Gastrocnemius medialis (tissue), 4 donors: Measurements from ENCODE around the gene MEF2D. TPM values are rescaled to one million over a fixed set of nuclear protein-coding genes. Genes with fewer than 3 reads are reported as not detected.

Experiments
- ATAC-seq, 2 donors: fragments of 150-250 bp; one replicate each; pipeline ENCODE4 v1.9.1; 2016
- DNase-seq, 2 donors: peaks; one replicate each; pipeline ENCODE4 v3.0.0-alpha.2; 2019
- H3K27ac ChIP-seq, 4 donors: fragments of 200-600 bp; sonication (generic); 1 replicate in 1 of 4; 2 replicates in 3 of 4; pipeline ENCODE4 v1.5.1; 2016 to 2018; ENCODE audit warnings: mild to moderate bottlenecking in 2 of 4, moderate library complexity in 1 of 4
- H3K27me3 ChIP-seq, 3 donors: fragments of 200-600 bp; sonication (generic) in 2 of 3; 1 replicate in 1 of 3; 2 replicates in 2 of 3; pipeline versions ENCODE4 v1.5.1 to v1.6.0; 2016 to 2019; ENCODE audit warnings: mild to moderate bottlenecking in 1 of 3, moderate library complexity in 1 of 3
- H3K36me3 ChIP-seq, 2 donors: fragments of 200-600 bp; sonication (generic) in 1 of 2; one replicate each; pipeline ENCODE4 v1.5.1; 2017 to 2018
- H3K4me1 ChIP-seq, 2 donors: fragments of 200-600 bp; sonication (generic) in 1 of 2; one replicate each; pipeline ENCODE4 v1.5.1; 2016 to 2017; ENCODE audit warnings: mild to moderate bottlenecking in 2 of 2
- H3K4me3 ChIP-seq, 4 donors: fragments of 200-600 bp; sonication (generic) in 3 of 4; 1 replicate in 1 of 4; 2 replicates in 3 of 4; pipeline ENCODE4 v1.5.1; 2016 to 2019; ENCODE audit warnings: mild to moderate bottlenecking in 2 of 4
- H3K9me3 ChIP-seq, 3 donors: fragments of 200-600 bp; sonication (generic) in 2 of 3; 1 replicate in 1 of 3; 2 replicates in 2 of 3; pipeline ENCODE4 v1.5.1; 2016 to 2019
- CTCF ChIP-seq, 5 experiments: fragments of 450-650 bp in 3 of 5; fragments of 200-600 bp in 2 of 5; sonication (generic) in 2 of 5; IDR thresholded peaks in 4 of 5; conservative IDR thresholded peaks in 1 of 5; 1 replicate in 4 of 5; 2 replicates in 1 of 5; pipeline ENCODE4 v1.5.1; 2016 to 2019; ENCODE audit warnings: antibody characterized with exemption in 5 of 5, mild to moderate bottlenecking in 3 of 5, moderate library complexity in 3 of 5
- POLR2A ChIP-seq, 2 donors: fragments of 450-650 bp; IDR thresholded peaks; one replicate each; pipeline ENCODE4 v1.6.1; 2017; ENCODE audit warnings: antibody characterized with exemption in 2 of 2, mild to moderate bottlenecking in 2 of 2, moderate library complexity in 2 of 2
- in situ Hi-C, 4 donors: fragments of 200-750 bp; cut with MboI; loops; one replicate each; pipeline versions ENCODE4 v1.15.0 to v1.8.0; 2017; ENCODE audit warnings: low sequenced_read_pairs in 4 of 4
- intact Hi-C: fragments of 100-400 bp; cut with DNase I; formaldehyde crosslinking; loops from one replicate; pipeline ENCODE4 v1.15.1; 2023; ENCODE audit warnings: low total_unique reads
- total RNA-seq, 4 donors: library from RNA; depleted of rRNA; stranded (reverse); fragments of >200 nt; gene quantifications; one replicate each; pipeline versions ENCODE4 v1.1.0 to v1.2.3, GENCODE V29; 2016

MEF2D gene
- total RNA-seq, 4 donors from 2014 or later = 129 to 260 (median 168) TPM

- peak; percentile 32 to 35 for ATAC-seq
- H3K36me3 ChIP-seq = no peaks in the 10 kb centered on the region
- DNase-seq = peak; percentile 88 to 95
- intact Hi-C loops (loop anchor here (5.0 kb wide), 1 partner anchor 159 kb away; no protein-coding TSS in a partner anchor), in situ Hi-C loops (no loop called here)
- peak overlapping the region; percentile 43 to 92 (median 77) for H3K4me3 ChIP-seq
- H3K27ac ChIP-seq = peak overlapping the region; percentile 96 to 99 (median 98)
- H3K4me1 ChIP-seq = peaks cover 45 to 60% of the 10 kb centered on the region in 2 donors
- TF ChIP-seq CTCF (IDR thresholded peaks at IDR 0.05 in 4 of 5, conservative IDR thresholded peaks at IDR 0.05 in 1 of 5) (no peak), POLR2A (IDR thresholded peaks at IDR 0.05) (no peak)
- H3K9me3 ChIP-seq = no peaks in the 10 kb centered on the region
- no peaks in the 10 kb centered on the region for H3K27me3 ChIP-seq
These were observed 2.5 kb upstream of the MEF2D start for GRCh38 chr1:156502894-156503697.

GRCh38 chr1:156502391-156502893 is 1.9 kb upstream of the MEF2D start:
- H3K27me3 ChIP-seq = no peaks in the 10 kb centered on the region
- no peak for ATAC-seq
- H3K36me3 ChIP-seq = no peaks in the 10 kb centered on the region
- intact Hi-C loops = loop anchor here (5.0 kb wide), 1 partner anchor 160 kb away; no protein-coding TSS in a partner anchor
- in situ Hi-C loops = no loop called here
- peak overlapping the region; percentile 96 to 99 (median 98) for H3K27ac ChIP-seq
- no peak for TF ChIP-seq CTCF (IDR thresholded peaks at IDR 0.05 in 4 of 5, conservative IDR thresholded peaks at IDR 0.05 in 1 of 5)
- peak overlapping the region in 3 of 4 donors; percentile 0 to 92 (median 85) for H3K4me3 ChIP-seq
- H3K4me1 ChIP-seq = peaks cover 52 to 61% of the 10 kb centered on the region in 2 donors
- no peaks in the 10 kb centered on the region for H3K9me3 ChIP-seq
- no peak for DNase-seq

- TF ChIP-seq CTCF (IDR thresholded peaks at IDR 0.05 in 4 of 5, conservative IDR thresholded peaks at IDR 0.05 in 1 of 5) (peak in 4 of 5 experiments; percentile 54 to 67 (median 58)), POLR2A (IDR thresholded peaks at IDR 0.05) (no peak)
- intact Hi-C loops (loop anchor here (1.0 to 5.0 kb wide), 2 partner anchors 44 to 161 kb away; no protein-coding TSS in a partner anchor), in situ Hi-C loops (no loop called here)
These were observed 375 bp upstream of the MEF2D start for GRCh38 chr1:156500793-156501506.

GRCh38 chr1:156499842-156500542 is 583 bp downstream of the MEF2D start:
- DNase-seq (peak; percentile 75 to 86), ATAC-seq (peak; percentile 6 to 7)
- intact Hi-C loops (loop anchor here (1.0 to 10.0 kb wide), 3 partner anchors 43 to 1495 kb away; partner anchors contain the start of gene ZBTB7B), in situ Hi-C loops (loop anchor here in 1 of 4 donors (25.0 kb wide), 1 partner anchor 388 kb away; the partner anchor contains the start of gene LMNA)
- Histone ChIP-seq H3K36me3 (no peaks in the 10 kb centered on the region), H3K4me1 (peaks cover 70 to 71% of the 10 kb centered on the region in 2 donors), H3K27me3 (no peaks in the 10 kb centered on the region), H3K9me3 (no peaks in the 10 kb centered on the region), H3K27ac (peak overlapping the region; percentile 96 to 99 (median 98)), H3K4me3 (peak overlapping the region; percentile 89 to 96 (median 93))
- no peak for TF ChIP-seq POLR2A (IDR thresholded peaks at IDR 0.05)

More at GRCh38 chr1:156500793-156501506, 375 bp upstream of the MEF2D start:
- ATAC-seq (peak; percentile 35 to 37), DNase-seq (peak; percentile 94 to 96)
- H3K27me3 ChIP-seq = no peaks in the 10 kb centered on the region
- peak overlapping the region; percentile 89 to 96 (median 93) for H3K4me3 ChIP-seq
- H3K36me3 ChIP-seq = no peaks in the 10 kb centered on the region
- H3K9me3 ChIP-seq = no peaks in the 10 kb centered on the region
- H3K4me1 ChIP-seq = peaks cover 66 to 67% of the 10 kb centered on the region in 2 donors
- H3K27ac ChIP-seq = peak overlapping the region; percentile 96 to 99 (median 98)
